HepG2 (cell line): ENCODE measurements around the gene TSPAN18. TPM values are rescaled to one million over a fixed set of nuclear protein-coding genes. Genes with fewer than 3 reads are reported as not detected.

Experiments
- ATAC-seq: fragments of 200-7000 bp; cut with Tn5 transposase; 3 replicates; pipeline ENCODE4 v1.9.1; 2020; ENCODE audit warnings: mild to moderate bottlenecking, moderate library complexity
- BruUV-seq: library from RNA; stranded (reverse); fragments of 400-500 nt; replicated peaks from 2 replicates; lab custom pipeline; 2021; lab: Mats Ljungman, UMichigan
- CTCF ChIA-PET: fragments of 300-600 bp; formaldehyde crosslinking; extraction: SDS; loops from one replicate; lab custom pipeline; 2021; ENCODE audit warnings: low total read pairs, inconsistent platforms, low intra/inter-chr PET ratio; lab: Yijun Ruan, JAX
- POLR2A ChIA-PET: fragments of 350-600 bp; sonication (Branson Sonifier 250); formaldehyde crosslinking; loops from one replicate; lab custom pipeline; 2020; ENCODE audit warnings: antibody characterized with exemption, inconsistent platforms; lab: Yijun Ruan, JAX
- DNase-seq: peaks from one replicate; pipeline ENCODE4 v3.0.0-alpha.2; 2015; ENCODE audit warnings: low spot score
- FAIRE-seq: peaks from 3 replicates; lab custom pipeline; 2011; peaks lifted over from hg19 to GRCh38; lab: Jason Lieb, UNC
- H2AFZ ChIP-seq: one replicate; pipeline ENCODE4 v1.6.1; 2011; ENCODE audit warnings: low read length, inconsistent platforms
- H3K27ac ChIP-seq: fragments of 300-600 bp; 3 replicates; pipeline ENCODE4 v1.8.0; 2011; ENCODE audit warnings: mixed run types, mild to moderate bottlenecking, mixed read lengths, low read length, inconsistent platforms; ENCODE audit not compliant: insufficient read depth; ENCODE audit errors: extremely low read length
- H3K27me3 ChIP-seq, 2 experiments: fragments of 200-600 bp in 1 of 2; 2 replicates in 1 of 2; 3 replicates in 1 of 2; pipeline versions ENCODE4 v1.6.0 to v1.8.0; 2011; ENCODE audit warnings: low read length in 2 of 2, mild to moderate bottlenecking in 2 of 2, moderate library complexity in 2 of 2, inconsistent platforms in 1 of 2; ENCODE audit not compliant: insufficient read depth in 2 of 2, control insufficient read depth in 1 of 2
- H3K36me3 ChIP-seq, 2 experiments: fragments of 200-600 bp in 1 of 2; replicated peaks in 1 of 2; 2 replicates in 1 of 2; 3 replicates in 1 of 2; pipeline versions ENCODE4 v1.5.1 to v1.8.0; 2011; ENCODE audit warnings: low read length in 2 of 2, inconsistent platforms in 1 of 2; ENCODE audit not compliant: insufficient read depth in 2 of 2, control insufficient read depth in 1 of 2
- H3K4me1 ChIP-seq: 2 replicates; pipeline ENCODE4 v1.5.1; 2012; ENCODE audit warnings: low read length, inconsistent platforms; ENCODE audit not compliant: insufficient read depth
- H3K4me2 ChIP-seq: 2 replicates; pipeline ENCODE4 v1.6.0; 2011; ENCODE audit warnings: low read depth, low read length, inconsistent platforms
- H3K4me3 ChIP-seq, 3 experiments: fragments of 200-600 bp in 1 of 3; sonication (generic), shearing (Covaris generic) in 1 of 3; replicated peaks in 1 of 3; 2 replicates each; pipeline ENCODE4 v1.5.1; 2011 to 2016; ENCODE audit warnings: low read length in 3 of 3, inconsistent platforms in 2 of 3, low read depth in 2 of 3, mild to moderate bottlenecking in 2 of 3, control low read depth in 1 of 3, mixed read lengths in 1 of 3; ENCODE audit not compliant: insufficient read depth in 1 of 3
- H3K79me2 ChIP-seq: one replicate; pipeline ENCODE4 v1.6.1; 2011; ENCODE audit warnings: low read length, inconsistent platforms; ENCODE audit not compliant: insufficient read depth
- H3K9ac ChIP-seq: 2 replicates; pipeline ENCODE4 v1.6.0; 2011; ENCODE audit warnings: mild to moderate bottlenecking, low read depth, low read length, inconsistent platforms; ENCODE audit not compliant: insufficient read depth
- H3K9me3 ChIP-seq: 2 replicates; pipeline ENCODE4 v1.5.1; 2012; ENCODE audit warnings: mild to moderate bottlenecking, low read length
- H4K20me1 ChIP-seq: 2 replicates; pipeline ENCODE4 v1.6.0; 2011; ENCODE audit warnings: inconsistent platforms, mild to moderate bottlenecking, low read length, moderate library complexity; ENCODE audit not compliant: insufficient read depth
- CERS6 ChIP-seq: sonication (generic); formaldehyde crosslinking; IDR thresholded peaks from 2 replicates; pipeline ENCODE4 v1.5.0; 2020; ENCODE audit warnings: missing genetic modification reagents
- FOSL2 ChIP-seq: sonication (generic); formaldehyde crosslinking; IDR thresholded peaks from 2 replicates; pipeline ENCODE4 v1.4.0; 2020; ENCODE audit warnings: missing genetic modification reagents
- GATAD1 ChIP-seq: IDR thresholded peaks from 2 replicates; pipeline ENCODE4 v1.6.1; 2016; ENCODE audit warnings: missing genetic modification reagents, missing compliant biosample characterization
- GTF2F1 ChIP-seq: fragments of 150-350 bp; IDR thresholded peaks from 2 replicates; pipeline ENCODE4 v1.6.1; 2014; ENCODE audit warnings: low read length
- HOXA7 ChIP-seq: sonication (generic); formaldehyde crosslinking; IDR thresholded peaks from 2 replicates; pipeline ENCODE4 v1.8.1; 2022; ENCODE audit warnings: mild to moderate bottlenecking, missing genetic modification reagents, moderate library complexity
- KDM5A ChIP-seq: fragments of 200-600 bp; sonication (generic); IDR thresholded peaks from 2 replicates; pipeline ENCODE4 v1.7.0; 2018; ENCODE audit warnings: antibody characterized with exemption, mild to moderate bottlenecking, low read length, borderline replicate concordance
- KLF6 ChIP-seq: IDR thresholded peaks from 2 replicates; pipeline ENCODE4 v1.8.0; 2016; ENCODE audit warnings: missing biosample characterization, missing genetic modification reagents
- NCOA5 ChIP-seq: sonication (generic); formaldehyde crosslinking; IDR thresholded peaks from 2 replicates; pipeline ENCODE4 v1.4.0; 2020; ENCODE audit warnings: missing genetic modification reagents
- TCF7 ChIP-seq: sonication (generic); IDR thresholded peaks from 2 replicates; pipeline ENCODE4 v1.6.1; 2016; ENCODE audit warnings: antibody characterized with exemption, low read depth
- ZBTB20 ChIP-seq: sonication (generic); formaldehyde crosslinking; IDR thresholded peaks from 2 replicates; pipeline ENCODE4 v1.8.1; 2023; ENCODE audit warnings: missing genetic modification reagents, low read depth, mild to moderate bottlenecking, borderline replicate concordance
- ZFP62 ChIP-seq: sonication (generic); formaldehyde crosslinking; IDR thresholded peaks from 2 replicates; pipeline ENCODE4 v1.4.0; 2020; ENCODE audit warnings: missing genetic modification reagents
- ZNF367 ChIP-seq: sonication (generic); formaldehyde crosslinking; IDR thresholded peaks from 2 replicates; pipeline ENCODE4 v1.4.0; 2020; ENCODE audit warnings: missing genetic modification reagents, borderline replicate concordance
- ZNF746 ChIP-seq: sonication (generic); formaldehyde crosslinking; IDR thresholded peaks from 2 replicates; pipeline ENCODE4 v1.8.0; 2022; ENCODE audit warnings: mild to moderate bottlenecking, missing genetic modification reagents
- ZNF792 ChIP-seq: IDR thresholded peaks from 2 replicates; pipeline ENCODE4 v1.6.1; 2016
- WGBS: methylation state at CpG from one replicate; pipeline ENCODE4 v1.1.6; 2017; ENCODE audit warnings: low lambda C conversion rate; 5-methylcytosine and 5-hydroxymethylcytosine counted together
- in situ Hi-C: cut with HindIII; loops from 2 replicates; pipeline ENCODE4 v1.10.0; 2017; ENCODE audit warnings: low pct_unique_long_range_greater_than_20kb; ENCODE audit not compliant: extremely low pct_ligation_motif_present
- intact Hi-C: fragments of 100-400 bp; cut with micrococcal nuclease; formaldehyde crosslinking; loops from one replicate; pipeline ENCODE4 v1.10.0; 2022; ENCODE audit not compliant: unreplicated experiment
- polyA plus RNA-seq, 8 experiments: library from polyadenylated mRNA; depleted of rRNA in 3 of 8; stranded (reverse) in 7 of 8; unstranded in 1 of 8; fragments of >200 nt; fragmentation: Illumina TruSeq in 4 of 8; extraction: Trizol in 4 of 8; gene quantifications; 2 replicates each; pipeline versions ENCODE4 v1.2.1 to v1.2.3, GENCODE V29; 2011 to 2016; ENCODE audit warnings: low read depth in 4 of 8, missing spikeins in 1 of 8, mixed read lengths in 1 of 8; ENCODE audit not compliant: insufficient read depth in 1 of 8
- total RNA-seq, 5 experiments: library from RNA; depleted of rRNA; stranded (reverse); fragments of >200 nt; fragmentation: Illumina TruSeq; extraction: Trizol; gene quantifications; 2 replicates each; pipeline ENCODE4 v1.2.3, GENCODE V29; 2016; ENCODE audit warnings: low read depth in 1 of 5
- TF ChIP-seq, protein P1 (sequence below): sonication (generic); formaldehyde crosslinking; IDR thresholded peaks from 2 replicates; pipeline ENCODE4 v1.5.0; 2020; ENCODE audit warnings: missing genetic modification reagents

TSPAN18 gene
- total and polyA plus RNA-seq, 2 of the 13 experiments (the other 11 are each of a cell fraction or from before 2014, with no cell fraction given): not detected

DNA sequence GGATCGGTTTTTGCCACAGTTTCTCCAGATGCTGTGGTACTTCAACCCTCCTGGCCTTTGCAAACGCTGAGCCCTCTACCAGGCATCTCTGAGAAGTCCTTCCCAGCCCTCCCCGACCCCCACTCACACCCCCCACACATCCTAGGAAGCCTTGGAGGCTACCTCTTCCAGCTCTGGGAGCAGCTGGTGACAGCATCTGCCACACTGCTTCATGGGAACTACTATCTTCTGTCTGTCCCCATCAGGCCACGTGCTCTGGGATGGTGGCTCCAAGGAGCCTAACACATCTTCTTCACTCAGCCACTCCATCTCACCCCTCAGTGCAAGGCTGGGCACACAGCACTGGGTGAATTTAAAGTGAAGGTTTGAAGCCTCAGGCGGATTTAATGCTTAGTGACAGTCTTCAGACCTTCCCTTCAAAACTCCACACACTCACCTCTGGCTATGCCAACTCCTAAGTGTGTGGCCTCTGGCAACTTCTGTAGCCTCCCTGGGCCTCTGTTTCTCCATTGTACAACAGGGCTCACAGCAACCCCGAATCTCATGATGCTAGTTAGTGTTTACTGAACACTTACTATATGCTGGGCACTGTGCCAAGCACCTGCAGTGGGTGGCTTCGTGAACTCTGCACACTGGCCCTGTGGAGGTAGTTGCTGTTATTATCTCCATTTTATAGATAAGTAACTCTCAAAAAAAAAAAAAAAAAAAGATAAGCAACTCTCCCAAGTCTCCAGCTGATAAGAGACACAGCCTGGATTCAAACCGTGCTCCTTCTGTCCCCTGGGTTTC, 231.2 kb downstream of the TSPAN18 start:
- Histone ChIP-seq H4K20me1 (no peaks in the 10 kb centered on the region), H3K9me3 (no peaks in the 10 kb centered on the region), H3K79me2 (no peaks in the 10 kb centered on the region), H2AFZ (no peak overlapping the region), H3K9ac (no peak overlapping the region), H3K4me3 (no peak overlapping the region), H3K27ac (no peak overlapping the region), H3K4me1 (no peaks in the 10 kb centered on the region)
- CTCF ChIA-PET: no interaction called here
- intact Hi-C loops: no loop called here
- FAIRE-seq (no peak), ATAC-seq (no peak), DNase-seq (no peak)
- WGBS: 14% methylated on average over 8 of the region's 8 CpGs
- in situ Hi-C loops: no loop called here
- no peak for TF ChIP-seq ZNF367 (CRISPR knock-in tag)
- TF ChIP-seq GTF2F1: no peak
- TF ChIP-seq FOSL2 (CRISPR knock-in tag): no peak
- TF ChIP-seq CERS6 (CRISPR knock-in tag): no peak
- no peak for TF ChIP-seq ZNF746 (CRISPR knock-in tag)
- TF ChIP-seq KLF6 (CRISPR knock-in tag): no peak
- TF ChIP-seq ZFP62: no peak
- no peak for TF ChIP-seq ZBTB20
- TF ChIP-seq, protein P1, sequence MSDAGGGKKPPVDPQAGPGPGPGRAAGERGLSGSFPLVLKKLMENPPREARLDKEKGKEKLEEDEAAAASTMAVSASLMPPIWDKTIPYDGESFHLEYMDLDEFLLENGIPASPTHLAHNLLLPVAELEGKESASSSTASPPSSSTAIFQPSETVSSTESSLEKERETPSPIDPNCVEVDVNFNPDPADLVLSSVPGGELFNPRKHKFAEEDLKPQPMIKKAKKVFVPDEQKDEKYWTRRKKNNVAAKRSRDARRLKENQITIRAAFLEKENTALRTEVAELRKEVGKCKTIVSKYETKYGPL (CRISPR knock-in tag): no peak
- no peak for TF ChIP-seq NCOA5 (CRISPR knock-in tag)
- TF ChIP-seq TCF7: no peak
- no peak for TF ChIP-seq GATAD1 (CRISPR knock-in tag)
- no peak for TF ChIP-seq HOXA7 (CRISPR knock-in tag)
- no peak for TF ChIP-seq KDM5A
- TF ChIP-seq ZNF792: no peak
- TF ChIP-seq, all 625 proteins: peak for 0
- POLR2A ChIA-PET: no interaction called here
- no TSS peak for BruUV-seq
- no peaks in the 10 kb centered on the region for H3K36me3 ChIP-seq
- peaks cover 1 to 22% of the 10 kb centered on the region in 2 experiments; a peak in 3 of 5 replicates for H3K27me3 ChIP-seq
- H3K4me2 ChIP-seq: no peak overlapping the region
